IPS-NIHi7 (cell line): ENCODE results near the gene FHIT.

Experiments
- DNase-seq: peaks from one replicate; pipeline ENCODE4 v3.0.0; 2012; ENCODE audit warnings: mixed read lengths; ENCODE audit errors: extremely low spot score

FHIT gene

DNA sequence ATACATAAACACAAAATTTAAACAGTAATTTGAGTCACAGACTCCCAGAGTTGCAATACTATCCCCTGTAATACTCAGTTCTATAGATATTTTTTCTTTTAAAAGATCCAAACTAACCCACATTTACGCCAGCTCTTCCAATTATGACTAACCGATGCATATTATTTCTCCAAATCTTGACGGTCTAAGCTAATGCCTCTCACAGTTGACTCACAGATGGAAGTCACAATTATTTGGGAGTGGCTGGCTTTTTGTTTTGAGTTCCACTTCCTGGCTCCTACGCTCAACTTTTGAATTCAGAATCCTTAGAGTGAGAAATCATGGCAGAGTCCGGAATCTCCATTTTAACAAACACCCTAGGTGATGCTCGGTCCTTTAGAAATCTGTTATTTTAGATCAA is 749.9 kb downstream of the FHIT start:
- no peak for DNase-seq

- no peak for DNase-seq
Observed at GRCh38 chr3:60497902-60498301, 753.4 kb downstream of the FHIT start.

DNA sequence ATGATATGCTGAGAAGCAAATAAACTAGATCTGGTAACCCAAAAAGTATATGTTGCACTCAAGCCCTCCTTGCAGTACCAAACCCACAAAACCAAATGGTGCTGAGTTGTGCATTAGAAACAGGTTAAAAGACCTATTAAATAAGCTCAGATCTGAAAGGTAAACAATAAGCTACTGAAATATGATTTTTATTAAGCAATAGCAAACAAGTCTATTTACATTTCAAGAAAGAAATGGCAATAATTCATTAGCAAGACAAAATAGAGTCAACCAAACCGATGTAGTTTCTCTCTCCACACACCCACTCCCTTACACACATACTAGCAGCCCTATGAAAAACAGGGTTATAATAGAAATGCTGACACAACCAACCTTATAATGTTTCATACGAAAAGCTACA is 760.3 kb downstream of the FHIT start:
- no peak for DNase-seq

DNA sequence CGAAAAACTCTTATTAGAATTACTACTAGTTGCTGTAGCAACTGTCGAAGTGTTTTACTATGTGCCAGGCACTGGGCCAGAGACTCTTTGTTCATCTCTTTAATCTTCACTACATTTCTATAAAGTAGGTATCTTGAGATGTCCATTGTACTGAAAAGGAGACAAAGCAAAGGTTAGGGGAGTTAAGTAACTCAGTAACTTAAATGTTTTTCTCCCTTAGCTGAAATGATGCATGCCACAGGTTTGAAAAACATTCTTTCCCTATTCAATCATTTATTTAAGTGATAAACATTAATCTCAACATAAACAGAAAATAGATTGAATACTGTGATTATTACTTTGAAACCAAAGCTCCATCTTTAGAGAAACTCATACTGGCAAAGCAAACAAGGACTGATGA is 776.2 kb downstream of the FHIT start:
- DNase-seq, result no peak

DNA sequence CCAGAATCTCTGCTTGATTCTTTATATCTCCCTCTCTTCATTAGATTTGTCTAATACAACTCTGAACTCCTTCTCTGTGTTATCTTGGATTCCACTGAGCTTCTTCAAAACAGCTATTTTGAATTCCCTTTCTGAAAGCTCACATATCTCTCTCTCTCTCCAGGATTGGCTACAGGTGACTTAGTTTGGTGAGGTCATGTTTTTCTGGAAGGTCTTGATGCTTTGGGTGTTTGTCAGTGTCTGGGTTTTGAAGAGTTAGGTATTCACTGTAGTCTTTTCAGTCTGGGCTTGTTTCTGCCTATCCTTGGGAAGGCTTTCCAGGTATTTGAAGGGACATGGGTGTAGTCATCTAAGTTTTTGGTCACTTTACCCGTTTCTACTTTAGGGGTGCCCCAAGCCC is 781.8 kb downstream of the FHIT start:
- DNase-seq, result no peak

DNA sequence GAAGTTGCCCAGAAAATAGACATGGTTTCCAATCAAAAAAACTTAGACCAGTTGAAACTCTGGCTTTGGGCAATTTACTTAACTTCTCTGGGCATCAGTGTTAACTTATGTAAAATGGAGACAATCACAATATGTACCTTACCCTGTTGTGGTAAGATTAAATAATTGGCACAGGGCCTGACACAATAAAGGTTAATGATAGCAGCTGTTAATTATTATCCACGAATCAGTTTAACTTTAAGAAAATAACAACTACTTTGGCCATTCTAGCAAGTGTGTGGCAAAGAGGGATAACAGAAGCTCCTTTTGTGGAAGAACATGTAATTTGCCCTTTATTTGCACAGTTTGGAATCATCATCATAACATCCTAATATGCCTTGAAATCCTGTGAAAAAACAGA is 787.6 kb downstream of the FHIT start:
- no peak for DNase-seq

DNA sequence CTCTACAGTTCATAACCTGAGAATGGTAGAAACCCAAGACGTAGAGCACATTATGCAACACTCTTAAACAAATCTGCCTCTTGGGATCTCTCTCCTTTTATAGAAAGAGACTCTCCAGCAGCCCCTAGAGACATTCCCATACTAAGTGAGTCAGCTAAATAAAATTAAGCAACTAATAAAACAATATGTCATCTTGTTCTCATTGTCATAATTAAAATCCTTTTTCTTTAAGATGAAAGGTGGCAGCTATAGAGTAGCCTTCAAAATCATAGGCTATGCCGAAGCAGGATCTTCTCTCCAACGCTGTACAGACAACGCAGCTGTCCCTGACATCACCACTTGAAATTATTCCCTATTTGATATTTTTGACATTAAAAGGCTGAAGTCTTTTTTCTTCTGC is 790.0 kb downstream of the FHIT start:
- no peak for DNase-seq

DNA sequence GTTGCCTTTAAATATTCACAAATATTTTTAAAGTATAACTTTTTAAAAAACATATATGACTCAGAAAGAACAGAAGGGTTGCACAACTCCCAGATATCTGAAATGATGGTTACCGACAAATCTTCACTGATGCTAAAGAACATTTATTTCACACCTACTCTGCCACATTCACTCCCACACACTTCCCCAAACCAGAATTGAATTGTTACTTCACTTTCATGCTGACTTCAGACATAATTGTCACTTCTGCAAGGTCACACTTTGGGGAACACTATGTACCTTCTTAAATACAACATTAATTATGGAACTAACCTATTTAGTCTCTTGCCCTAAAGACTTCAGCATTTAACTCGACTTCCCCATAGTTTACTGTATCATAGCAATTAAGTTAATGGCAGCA is 795.1 kb downstream of the FHIT start:
- DNase-seq, result no peak

GRCh38 chr3:60453326-60453725 is 797.9 kb downstream of the FHIT start:
- DNase-seq, result no peak

GRCh38 chr3:60448696-60449095 is 802.6 kb downstream of the FHIT start:
- DNase-seq, result no peak

DNA sequence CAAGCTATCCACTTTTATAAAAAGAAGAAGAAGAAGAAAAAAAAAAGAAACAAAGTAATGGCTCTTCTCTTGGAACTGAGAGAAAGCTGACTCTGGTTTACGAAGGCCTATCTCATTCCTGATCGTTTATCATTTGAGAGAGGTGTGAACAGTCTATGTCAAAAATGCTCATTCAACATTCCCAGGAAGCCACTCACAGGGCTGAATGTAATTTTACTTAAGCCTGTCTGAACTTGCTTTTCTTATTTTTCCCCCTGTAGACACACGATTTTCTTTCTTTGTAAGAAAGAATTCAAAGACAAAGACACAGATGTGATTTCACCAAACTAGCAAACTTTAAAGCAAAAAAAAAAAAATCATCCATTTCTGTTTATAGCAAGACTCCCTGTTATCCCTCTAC is 805.8 kb downstream of the FHIT start:
- no peak for DNase-seq

DNA sequence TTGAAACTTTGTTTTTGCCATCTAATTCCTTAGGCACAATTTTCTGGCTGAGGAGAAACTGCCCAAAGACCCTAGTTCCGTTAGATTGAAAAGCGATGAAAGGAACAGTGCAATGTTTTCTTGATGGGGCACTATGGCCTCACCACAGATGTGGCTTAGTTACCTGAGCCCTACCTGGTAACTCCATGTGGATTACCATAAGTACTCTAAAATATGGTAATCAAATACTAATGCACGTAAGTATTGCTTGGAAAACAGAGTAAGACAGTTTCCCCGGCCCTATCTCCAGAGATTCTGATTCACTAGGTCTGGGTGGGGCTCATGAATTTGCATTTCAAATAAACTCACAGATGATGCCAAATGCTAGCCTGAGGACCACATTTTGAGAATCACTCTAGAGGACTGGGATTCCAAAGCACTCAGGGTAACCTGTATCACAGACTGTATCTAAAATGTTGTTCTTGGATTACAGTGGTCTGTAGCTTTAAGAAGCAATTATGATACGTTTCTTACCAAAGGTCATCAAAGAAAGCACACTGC is 806.3 kb downstream of the FHIT start:
- no peak for DNase-seq

- DNase-seq, result no peak
Observed at GRCh38 chr3:60440869-60441268, 810.4 kb downstream of the FHIT start.

DNA sequence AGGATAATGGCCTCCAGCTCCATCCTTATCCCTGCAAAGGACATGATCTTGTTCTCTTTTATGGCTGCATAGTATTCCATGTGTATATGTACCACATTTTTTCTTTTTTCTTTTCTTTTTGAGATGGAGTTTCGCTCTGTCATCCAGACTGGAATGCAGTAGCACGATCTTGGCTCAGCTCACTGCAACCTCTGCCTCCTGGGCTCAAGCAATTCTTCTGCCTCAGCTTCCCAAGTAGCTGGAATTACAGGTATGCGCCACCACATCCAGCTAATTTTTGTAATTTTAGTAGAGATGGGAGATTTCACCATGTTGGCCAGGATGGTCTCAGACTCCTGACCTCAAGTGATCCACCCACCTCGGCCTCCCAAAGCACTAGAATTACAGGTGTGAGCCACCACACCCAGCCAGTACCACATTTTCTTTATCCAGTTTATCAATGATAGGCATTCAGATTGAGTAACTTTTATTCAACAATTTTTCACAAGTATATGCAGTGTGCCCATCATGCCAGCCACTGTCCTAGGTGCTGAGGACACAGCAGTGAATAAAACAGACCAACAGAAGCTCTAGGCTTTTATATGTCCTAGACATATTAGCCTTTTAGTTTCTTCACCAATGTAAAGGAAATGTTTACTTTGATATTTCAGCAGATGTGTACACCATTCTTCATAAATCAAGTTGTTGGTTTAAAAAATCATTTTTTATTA is 815.2 kb downstream of the FHIT start:
- DNase-seq, result no peak

DNA sequence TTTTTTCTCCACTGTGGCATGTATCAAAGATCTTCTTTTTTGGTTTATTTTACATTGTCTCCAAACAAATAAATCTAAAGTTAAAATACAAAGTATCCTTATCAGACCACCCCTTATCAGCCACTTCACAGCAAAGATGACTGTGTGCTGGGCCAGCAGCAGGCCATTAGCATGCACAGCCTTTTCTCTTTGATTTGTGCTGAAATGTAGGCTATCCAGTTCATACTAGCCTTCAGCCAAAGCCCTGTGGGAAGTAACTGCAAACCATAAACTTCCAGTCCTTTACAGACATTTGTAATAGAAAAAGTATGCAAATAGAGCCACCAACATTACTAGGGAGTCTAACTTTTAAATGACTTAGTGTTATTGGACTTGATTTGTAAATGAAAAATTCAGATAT is 816.3 kb downstream of the FHIT start:
- DNase-seq, result peak; percentile 17

- DNase-seq, result no peak
Observed at GRCh38 chr3:60434323-60434722, 816.9 kb downstream of the FHIT start.

GRCh38 chr3:60431599-60431958 is 819.7 kb downstream of the FHIT start:
- peak; percentile 64 for DNase-seq

- no peak for DNase-seq
Observed at GRCh38 chr3:60430205-60430604, 821.0 kb downstream of the FHIT start.

- DNase-seq, result no peak
Observed at GRCh38 chr3:60427109-60427508, 824.1 kb downstream of the FHIT start.

DNA sequence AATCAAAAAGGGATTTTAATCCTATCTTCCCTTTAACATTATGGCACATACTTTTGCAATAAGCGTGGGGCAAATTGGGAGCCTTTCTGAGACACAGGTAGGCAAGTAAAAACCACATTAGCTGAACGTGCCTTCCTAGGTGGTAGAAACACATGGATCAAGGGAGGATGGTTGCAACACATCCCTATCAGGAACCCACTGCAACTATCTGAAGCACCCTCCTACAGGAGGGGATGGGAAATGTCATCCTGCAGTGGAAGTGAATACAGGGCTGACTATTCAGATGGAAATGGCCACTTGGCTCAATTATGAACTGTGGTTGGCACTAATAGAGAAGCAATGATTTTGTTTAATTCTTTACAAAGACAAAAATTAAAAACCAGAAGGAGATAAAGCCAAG is 826.3 kb downstream of the FHIT start:
- peak; percentile 39 for DNase-seq

GRCh38 chr3:60424034-60424433 is 827.2 kb downstream of the FHIT start:
- no peak for DNase-seq

DNA sequence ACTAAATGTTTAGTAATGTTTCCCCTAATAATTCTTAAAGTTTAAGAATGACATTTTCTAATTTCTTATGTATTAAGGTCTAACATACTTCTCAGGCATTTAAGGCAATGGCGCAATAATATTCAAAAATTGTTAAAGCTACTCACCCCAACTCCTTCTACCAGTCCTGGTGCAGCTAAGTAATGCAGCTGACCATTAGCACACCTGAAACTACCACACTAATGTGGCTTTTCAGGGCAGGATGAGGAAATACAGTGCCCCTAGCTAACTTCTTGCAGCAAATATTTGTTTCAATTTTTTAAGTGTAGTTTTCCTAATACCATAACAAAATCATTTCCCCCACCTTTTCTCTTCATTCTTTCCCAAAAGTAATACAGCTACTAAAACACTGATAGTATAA is 827.7 kb downstream of the FHIT start:
- DNase-seq, result no peak

GRCh38 chr3:60421749-60422446 is 829.4 kb downstream of the FHIT start:
- DNase-seq, result no peak

GRCh38 chr3:60417576-60417975 is 833.7 kb downstream of the FHIT start:
- no peak for DNase-seq
